Measurements from ENCODE around the gene RHBG.
"Not testable (repeated sequence)": the region's sequence is repeated elsewhere in the genome, so short reads cannot be mapped to it uniquely, and the experiment has no call there.

Gene RHBG

DNA sequence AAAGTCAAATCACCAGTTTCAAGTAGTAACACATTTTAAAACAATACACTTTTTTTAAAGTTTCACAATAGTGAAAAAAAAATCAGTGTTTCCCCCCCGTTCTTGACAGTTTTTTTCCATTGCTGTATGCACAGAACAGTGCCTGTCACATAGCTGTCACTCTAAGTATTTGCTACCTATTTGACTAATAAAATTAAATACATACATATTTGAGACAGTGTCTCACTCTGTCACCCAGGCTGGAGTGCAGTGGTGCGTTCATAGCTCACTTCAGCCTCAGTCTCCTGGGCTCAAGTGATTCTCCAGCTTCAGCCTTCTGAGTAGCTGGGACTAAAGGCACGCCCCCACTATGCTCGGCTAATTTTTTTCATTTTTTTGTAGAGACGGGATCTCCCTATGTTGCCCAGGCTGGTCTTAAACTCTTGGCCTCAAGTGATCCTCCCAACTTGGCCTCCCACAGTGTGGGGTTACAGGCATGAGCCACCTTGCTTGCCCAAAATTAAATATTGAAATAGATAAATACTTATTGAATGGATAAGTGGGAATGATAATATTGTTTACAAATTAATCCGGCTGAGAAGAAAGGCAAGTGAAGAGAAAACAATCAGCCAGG is 12.6 kb upstream of the RHBG start:
- H3K4me1 Mint-ChIP-seq: peaks cover 9% of the 10 kb centered on the region
- DNase-seq (ENCODE audit: low spot score in 2 of 2) (no peak), ATAC-seq (peak; percentile 78)
- H3K9me3 Mint-ChIP-seq: no peaks in the 10 kb centered on the region
- H3K4me3 Mint-ChIP-seq: peak overlapping the region; percentile 4
- peak overlapping the region; percentile 29 for H3K27ac Mint-ChIP-seq
- no peaks in the 10 kb centered on the region for H3K36me3 Mint-ChIP-seq

DNA sequence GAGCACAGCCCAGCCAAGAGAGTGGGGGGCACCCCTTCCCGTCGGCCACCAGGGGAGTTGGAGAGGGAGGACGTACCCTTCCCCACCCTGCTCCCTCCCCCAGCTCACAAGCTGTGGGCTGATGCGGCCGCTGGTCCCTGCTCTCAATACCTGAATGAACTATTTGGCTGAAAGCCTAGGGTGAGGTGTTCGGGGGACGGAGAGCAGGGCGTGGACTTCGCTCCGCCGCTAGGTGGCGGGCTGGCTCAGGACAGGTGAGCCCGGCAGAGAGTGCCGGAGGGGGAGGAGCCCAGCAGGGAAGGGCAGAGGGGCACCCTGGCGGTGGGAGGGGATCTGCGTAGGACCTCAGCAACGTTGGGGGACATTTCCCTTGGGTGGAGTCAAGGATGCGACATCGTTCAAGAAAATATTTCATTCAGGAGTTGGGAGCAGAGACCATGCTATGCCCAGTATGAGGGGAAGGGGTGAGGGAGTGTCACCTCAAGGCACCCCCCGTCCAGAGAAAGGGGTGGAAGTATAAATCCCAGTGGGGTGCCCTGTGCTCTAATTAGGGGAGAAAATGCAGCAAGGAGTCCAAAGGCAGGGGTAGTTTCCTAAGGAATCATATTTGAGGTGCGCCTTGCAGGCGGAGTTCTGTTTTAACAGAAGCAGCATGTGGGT is 12.0 kb upstream of the RHBG start:
- ATAC-seq: peak; percentile 91
- Mint-ChIP-seq H3K4me1 (peaks cover 9% of the 10 kb centered on the region), H3K9me3 (no peaks in the 10 kb centered on the region), H3K4me3 (peak overlapping the region; percentile 4), H3K36me3 (no peaks in the 10 kb centered on the region), H3K27ac (peak overlapping the region; percentile 29)
- peak; percentile 58 to 81 for DNase-seq (ENCODE audit: low spot score in 2 of 2)

DNA sequence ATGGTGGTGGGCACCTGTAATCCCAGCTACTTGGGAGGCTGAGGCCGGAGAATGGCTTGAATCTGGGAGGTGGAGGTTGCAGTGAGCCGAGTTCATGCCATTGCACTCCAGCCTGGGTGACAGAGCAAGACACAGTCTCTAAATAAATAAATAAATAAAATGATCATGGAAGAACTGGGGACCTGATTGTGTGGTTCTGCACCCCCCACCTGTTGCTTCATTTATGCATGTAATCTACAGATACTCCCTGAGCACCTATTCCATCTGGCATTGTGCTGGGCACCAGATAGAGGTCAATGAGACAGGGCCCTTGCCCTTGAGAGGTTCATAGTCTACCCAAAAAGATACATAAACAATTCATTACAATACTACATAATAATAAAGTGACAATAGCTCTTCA is 11.0 kb upstream of the RHBG start:
- Mint-ChIP-seq H3K4me1 (peaks cover 9% of the 10 kb centered on the region), H3K9me3 (no peaks in the 10 kb centered on the region), H3K36me3 (no peaks in the 10 kb centered on the region), H3K27ac (no peak overlapping the region), H3K4me3 (no peak overlapping the region)
- no peak for DNase-seq (ENCODE audit: low spot score in 2 of 2)
- no peak for ATAC-seq

DNA sequence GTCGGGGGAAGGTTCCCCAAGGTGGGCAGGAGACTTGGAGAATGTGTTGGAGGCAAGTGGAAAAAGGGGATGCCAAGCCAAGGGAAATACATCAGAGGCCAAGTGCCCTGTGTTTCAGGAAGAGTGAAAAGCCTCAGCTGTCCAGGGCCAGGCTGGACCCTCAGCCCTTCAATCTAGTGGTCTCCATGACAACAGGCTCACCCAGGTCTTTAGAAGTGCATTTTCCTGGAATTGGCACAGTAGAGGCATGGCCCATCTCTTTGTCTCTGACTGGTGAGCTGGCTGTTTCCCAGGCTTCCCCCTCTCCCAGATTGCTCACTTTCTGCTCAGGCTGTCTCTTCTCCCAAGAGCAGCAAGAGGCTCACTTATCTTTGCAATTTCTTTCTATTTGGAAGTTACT is 10.4 kb upstream of the RHBG start:
- H3K9me3 Mint-ChIP-seq: no peaks in the 10 kb centered on the region
- H3K27ac Mint-ChIP-seq: no peak overlapping the region
- H3K4me1 Mint-ChIP-seq: peaks cover 9% of the 10 kb centered on the region
- DNase-seq (ENCODE audit: low spot score in 2 of 2): no peak
- no peaks in the 10 kb centered on the region for H3K36me3 Mint-ChIP-seq
- no peak for ATAC-seq
- no peak overlapping the region for H3K4me3 Mint-ChIP-seq

DNA sequence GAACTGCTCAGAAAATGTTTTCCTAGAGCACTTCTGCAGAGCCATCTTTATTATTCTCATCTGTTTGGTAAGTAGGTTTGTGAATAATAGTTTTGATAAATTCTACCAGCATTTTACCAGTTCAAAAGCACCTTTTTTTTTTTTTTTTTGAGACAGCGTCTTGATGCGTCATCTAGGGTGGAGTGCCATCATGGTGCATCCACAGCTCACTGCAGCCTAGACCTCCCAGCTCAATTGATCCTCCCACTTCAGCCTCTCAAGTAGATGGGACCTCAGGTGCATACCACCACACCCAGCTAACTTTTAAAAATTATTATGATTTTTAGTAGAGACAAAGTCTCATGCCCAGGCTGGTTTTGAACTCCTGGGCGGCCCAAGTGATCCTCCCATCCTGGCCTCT is 9.8 kb upstream of the RHBG start:
- Mint-ChIP-seq H3K9me3 (no peaks in the 10 kb centered on the region), H3K4me3 (no peak overlapping the region), H3K36me3 (no peaks in the 10 kb centered on the region), H3K27ac (no peak overlapping the region), H3K4me1 (peaks cover 9% of the 10 kb centered on the region)
- no peak for DNase-seq (ENCODE audit: low spot score in 2 of 2)
- ATAC-seq: no peak

DNA sequence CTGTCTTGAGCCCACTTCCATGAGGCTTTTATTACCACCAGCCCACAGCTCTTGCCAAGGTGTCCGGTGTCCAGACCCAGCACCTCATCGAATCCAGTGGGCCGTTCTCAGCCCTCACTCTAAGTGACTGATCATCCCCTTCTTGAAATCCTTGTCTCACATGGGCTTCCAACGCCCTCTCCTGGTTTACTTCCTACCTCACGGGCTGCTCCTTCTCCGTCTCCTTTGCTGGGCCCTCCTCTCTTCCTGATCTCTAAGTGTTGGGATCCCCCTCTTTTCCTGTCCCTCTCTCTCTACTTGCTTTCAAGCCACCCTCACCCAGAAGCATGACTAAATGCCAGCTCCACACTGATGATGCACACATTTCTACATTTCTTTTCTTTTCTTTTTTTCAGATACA is 9.0 kb upstream of the RHBG start:
- ATAC-seq (no peak), DNase-seq (ENCODE audit: low spot score in 2 of 2) (no peak)
- no peak overlapping the region for H3K27ac Mint-ChIP-seq
- no peaks in the 10 kb centered on the region for H3K9me3 Mint-ChIP-seq
- peaks cover 9% of the 10 kb centered on the region for H3K4me1 Mint-ChIP-seq
- H3K36me3 Mint-ChIP-seq: no peaks in the 10 kb centered on the region
- H3K4me3 Mint-ChIP-seq: no peak overlapping the region

DNA sequence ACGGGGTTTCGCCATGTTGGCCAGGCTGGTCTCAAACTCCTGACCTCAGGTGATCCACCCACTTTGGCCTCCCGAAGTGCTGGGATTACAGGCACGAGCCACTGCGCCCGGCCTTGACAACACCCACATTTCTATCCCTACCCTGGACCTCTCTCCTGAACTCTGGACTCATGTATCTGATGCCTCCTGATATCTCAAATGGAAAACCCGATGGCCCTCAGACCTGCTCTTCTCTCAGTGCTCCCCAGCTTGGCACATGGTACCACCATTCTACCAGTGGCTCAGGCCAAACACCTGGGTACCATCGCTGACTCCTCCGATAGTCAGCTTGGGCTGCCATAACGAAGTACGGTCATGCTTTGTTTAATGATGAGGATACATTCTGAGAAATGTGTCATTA is 8.5 kb upstream of the RHBG start:
- no peak for ATAC-seq
- Mint-ChIP-seq H3K27ac (no peak overlapping the region), H3K4me1 (peaks cover 9% of the 10 kb centered on the region), H3K36me3 (no peaks in the 10 kb centered on the region), H3K9me3 (no peaks in the 10 kb centered on the region), H3K4me3 (no peak overlapping the region)
- no peak for DNase-seq (ENCODE audit: low spot score in 2 of 2)

DNA sequence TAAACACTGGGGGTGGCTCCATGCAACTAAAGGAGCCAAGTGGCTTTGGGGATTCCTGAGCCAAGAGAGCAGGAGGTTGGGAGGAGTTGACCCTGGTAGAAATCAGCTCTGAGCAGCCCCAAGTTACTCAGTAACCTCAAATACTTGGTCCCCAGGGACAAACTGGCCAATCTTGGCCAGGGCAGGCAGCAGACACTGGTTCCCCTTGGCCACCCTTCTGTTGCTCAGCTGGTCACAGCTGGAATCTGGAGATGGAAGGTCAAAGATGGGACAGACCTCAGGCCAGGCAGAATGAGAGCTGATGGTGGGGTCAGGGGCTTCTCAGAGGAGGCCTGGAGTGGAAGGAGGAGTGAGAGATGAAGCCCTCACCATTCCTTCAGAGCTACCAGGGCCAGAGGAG is 3.3 kb upstream of the RHBG start:
- peaks cover 7% of the 10 kb centered on the region for H3K4me1 Mint-ChIP-seq

DNA sequence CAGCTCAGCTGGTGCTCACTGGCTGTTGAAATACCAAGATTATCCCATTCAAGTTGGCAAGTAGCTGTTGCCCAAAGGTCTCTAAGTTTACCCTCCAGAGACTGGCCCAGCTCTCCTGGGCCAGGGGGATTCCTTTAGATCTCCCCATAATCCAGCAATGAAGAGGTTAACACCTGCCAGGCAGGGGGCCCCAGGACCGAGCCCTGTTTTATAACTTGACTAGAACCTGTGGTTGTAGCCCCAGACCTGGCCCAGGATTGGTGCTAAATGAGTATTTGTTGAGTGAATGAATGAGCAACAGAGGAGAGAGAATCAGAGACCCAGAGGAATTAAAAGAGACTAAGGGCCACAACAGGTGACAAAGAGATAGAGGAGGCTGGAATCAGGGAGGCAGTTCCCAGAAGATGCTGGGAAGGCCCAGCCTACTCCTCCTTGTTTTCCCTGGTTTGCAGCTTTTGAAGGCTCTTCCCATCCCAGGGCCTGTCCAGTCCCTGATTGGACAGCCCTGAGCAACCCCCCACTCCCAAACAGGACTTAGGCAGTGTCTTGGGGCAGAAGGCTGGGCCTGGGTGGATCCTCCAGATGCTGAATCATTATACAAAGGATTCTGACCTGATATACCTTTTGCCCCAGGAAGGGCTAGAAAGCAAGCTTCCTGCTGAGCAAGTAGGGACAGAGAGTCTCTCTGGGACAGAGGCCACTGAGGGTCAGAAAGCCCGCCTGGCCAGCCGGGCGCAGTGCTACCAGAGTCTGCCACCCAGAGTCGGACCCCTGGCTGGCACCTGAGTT is 2.4 kb upstream of the RHBG start:
- no peaks in the 10 kb centered on the region for H3K36me3 Mint-ChIP-seq
- DNase-seq (ENCODE audit: low spot score in 2 of 2) (no peak), ATAC-seq (no peak)
- peaks cover 7% of the 10 kb centered on the region for H3K4me1 Mint-ChIP-seq
- H3K4me3 Mint-ChIP-seq: no peak overlapping the region
- no peak overlapping the region for H3K27ac Mint-ChIP-seq
- H3K9me3 Mint-ChIP-seq: no peaks in the 10 kb centered on the region

More for the DNA sequence above, 3.3 kb upstream of the RHBG start:
- no peak for DNase-seq (ENCODE audit: low spot score in 2 of 2)
- Mint-ChIP-seq H3K27ac (no peak overlapping the region), H3K4me3 (no peak overlapping the region), H3K36me3 (no peaks in the 10 kb centered on the region), H3K9me3 (no peaks in the 10 kb centered on the region)
- ATAC-seq: no peak

DNA sequence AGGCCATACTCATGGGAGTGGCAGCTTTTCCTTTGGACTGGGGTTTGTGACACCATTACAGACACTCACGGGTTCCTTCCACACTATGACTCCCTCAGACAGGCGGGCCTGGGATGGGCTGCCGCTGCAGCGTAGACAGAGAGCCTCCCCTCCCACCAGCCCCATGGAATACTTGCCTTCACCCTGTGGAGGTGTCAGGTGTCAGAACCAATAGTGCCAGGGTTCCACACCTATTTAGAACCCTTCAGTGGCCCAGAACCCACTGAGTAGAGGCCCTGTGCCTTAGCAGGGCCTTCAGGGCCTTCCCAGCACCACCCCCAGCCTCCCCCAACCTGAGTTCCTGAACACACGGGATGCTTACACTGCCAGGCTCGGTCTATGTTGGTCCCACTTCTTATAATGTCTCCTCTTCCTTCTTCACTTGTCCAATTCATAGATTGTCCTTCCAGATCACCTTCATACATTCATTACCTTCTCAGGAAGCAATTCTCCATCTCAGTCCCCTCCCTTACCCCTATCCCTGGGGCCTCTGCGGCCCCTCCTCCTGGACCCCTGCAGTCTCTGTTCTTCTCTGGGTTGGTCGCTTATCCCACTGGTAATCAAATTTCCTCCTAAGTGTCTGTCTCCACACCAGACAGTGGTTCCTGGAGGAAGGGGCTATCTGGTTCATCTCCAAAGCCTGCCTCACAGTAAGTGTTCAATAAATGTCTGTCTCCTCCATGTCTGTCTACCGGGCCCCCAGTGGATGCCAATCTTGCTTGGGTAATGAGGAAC is 1.4 kb upstream of the RHBG start:
- Mint-ChIP-seq H3K36me3 (no peaks in the 10 kb centered on the region), H3K4me3 (no peak overlapping the region), H3K27ac (no peak overlapping the region), H3K4me1 (peaks cover 7% of the 10 kb centered on the region), H3K9me3 (no peaks in the 10 kb centered on the region)
- ATAC-seq (no peak), DNase-seq (ENCODE audit: low spot score in 2 of 2) (no peak)

DNA sequence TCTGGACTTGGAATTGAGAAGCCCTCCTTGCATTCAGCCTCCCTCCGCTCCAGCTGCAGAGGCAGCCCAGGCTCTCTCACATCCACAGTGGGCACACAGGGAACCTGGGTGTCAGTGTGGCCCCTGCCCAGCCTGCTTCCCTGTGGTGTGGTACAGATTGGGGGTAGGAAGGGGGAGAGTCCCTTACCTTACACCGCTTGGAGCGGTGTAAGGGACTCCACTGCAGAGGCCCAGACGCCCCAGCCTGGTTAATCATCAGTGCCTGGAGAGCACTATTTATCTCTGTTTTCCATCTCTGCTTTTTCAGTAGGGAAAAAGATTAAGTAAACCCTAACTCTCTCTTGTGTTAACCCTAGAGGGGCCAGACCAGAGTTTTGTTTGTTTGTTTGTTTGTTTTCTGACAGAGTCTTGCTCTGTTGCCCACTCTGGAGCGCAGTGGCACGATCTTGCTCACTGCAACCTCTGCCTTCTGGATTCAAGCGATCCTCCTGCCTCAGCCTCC is 803 bp upstream of the RHBG start:
- Mint-ChIP-seq H3K36me3 (no peaks in the 10 kb centered on the region), H3K4me3 (no peak overlapping the region), H3K9me3 (no peaks in the 10 kb centered on the region), H3K27ac (no peak overlapping the region), H3K4me1 (peaks cover 7% of the 10 kb centered on the region)
- DNase-seq (ENCODE audit: low spot score in 2 of 2) (no peak), ATAC-seq (no peak)

DNA sequence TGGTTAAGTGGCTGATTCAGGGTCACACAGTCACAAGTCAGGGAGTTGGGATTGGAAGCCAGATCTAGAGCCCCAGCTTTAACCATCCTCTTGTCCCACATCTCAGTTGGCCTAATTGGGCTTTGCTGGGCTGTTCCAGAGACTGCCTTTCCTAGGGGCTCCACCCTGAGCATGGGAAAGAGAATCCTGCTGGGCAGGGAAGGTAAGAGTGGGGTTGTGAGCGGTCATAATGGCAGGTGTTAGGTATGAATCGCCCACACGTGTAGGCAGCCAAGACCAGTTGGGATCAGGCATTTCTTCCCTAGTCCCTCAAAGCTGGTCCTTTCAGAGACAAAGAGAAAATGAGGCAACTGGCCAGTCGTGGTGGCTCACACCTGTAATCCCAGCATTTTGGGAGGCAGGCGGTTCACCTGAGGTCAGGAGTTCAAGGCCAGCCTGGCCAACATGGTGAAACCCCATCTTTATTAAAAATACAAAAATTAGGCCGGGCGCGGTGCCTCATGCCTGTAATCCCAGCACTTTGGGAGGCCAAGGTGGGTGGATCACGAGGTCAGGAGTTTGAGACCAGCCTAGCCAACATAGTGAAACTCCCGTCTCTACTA is 775 bp downstream of the RHBG start:
- H3K4me3 Mint-ChIP-seq: peak overlapping the region; percentile 44
- H3K4me1 Mint-ChIP-seq; ATAC-seq; H3K36me3 Mint-ChIP-seq; DNase-seq (ENCODE audit: low spot score in 2 of 2); H3K27ac Mint-ChIP-seq; H3K9me3 Mint-ChIP-seq: not testable (repeated sequence)

DNA sequence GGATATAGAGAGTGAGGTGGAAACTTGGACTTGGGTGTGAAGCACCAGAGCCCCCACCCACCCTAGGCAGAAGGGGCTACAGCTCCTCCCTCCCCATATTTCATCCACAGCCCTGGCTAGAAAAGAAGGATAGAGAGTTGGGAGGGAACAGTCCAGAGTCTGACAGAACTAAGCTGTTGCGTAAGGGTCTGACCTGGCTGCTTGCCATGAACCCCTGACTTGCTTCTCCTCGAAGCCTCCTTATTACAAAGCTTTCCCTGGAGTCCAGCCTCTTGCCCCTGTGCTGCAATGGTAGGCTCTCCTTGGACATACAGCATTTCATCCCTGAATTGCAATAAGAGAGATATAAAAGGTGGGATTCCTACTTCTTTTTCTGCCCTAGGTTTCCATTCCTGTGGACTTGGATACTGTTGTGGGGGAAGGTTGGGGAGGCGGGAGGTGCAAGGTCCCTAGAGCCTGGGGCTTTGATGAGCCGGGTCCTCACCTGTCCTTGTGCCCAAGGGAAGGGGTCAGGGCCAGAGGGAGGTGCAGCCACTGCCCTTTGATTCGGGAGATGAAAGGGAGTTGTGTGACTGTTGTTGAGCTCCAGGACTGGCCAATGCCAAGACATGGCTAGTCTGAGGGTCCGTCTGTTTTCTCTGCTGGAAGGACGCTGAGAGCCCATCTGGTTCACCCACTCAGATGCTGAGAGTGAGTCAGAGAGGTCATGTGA is 2.7 kb downstream of the RHBG start:
- peaks cover 7% of the 10 kb centered on the region for H3K4me1 Mint-ChIP-seq
- H3K4me3 Mint-ChIP-seq: no peak overlapping the region
- ATAC-seq: peak; percentile 78
- no peaks in the 10 kb centered on the region for H3K36me3 Mint-ChIP-seq
- no peak for DNase-seq (ENCODE audit: low spot score in 2 of 2)
- no peaks in the 10 kb centered on the region for H3K9me3 Mint-ChIP-seq
- no peak overlapping the region for H3K27ac Mint-ChIP-seq

DNA sequence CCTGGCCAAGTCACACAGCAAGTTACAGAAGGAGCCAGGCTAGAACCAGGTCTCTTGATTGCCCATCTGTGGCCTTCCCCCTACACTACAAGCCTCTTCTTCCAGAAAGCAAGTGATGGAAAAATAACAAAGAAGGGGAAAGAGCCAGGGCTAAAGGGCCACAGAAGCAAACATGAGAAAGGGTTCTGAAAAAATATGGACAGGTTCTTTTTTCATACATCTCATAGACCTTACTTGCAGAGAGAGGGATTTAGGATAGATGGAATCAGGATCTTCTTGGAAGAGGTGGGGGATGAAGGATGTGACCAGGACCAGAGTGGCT is 3.2 kb downstream of the RHBG start:
- DNase-seq (ENCODE audit: low spot score in 2 of 2) (no peak), ATAC-seq (no peak)
- Mint-ChIP-seq H3K36me3 (no peaks in the 10 kb centered on the region), H3K27ac (no peak overlapping the region), H3K9me3 (no peaks in the 10 kb centered on the region), H3K4me1 (peaks cover 7% of the 10 kb centered on the region), H3K4me3 (no peak overlapping the region)
